Mucosa of descending colon (tissue), 3 donors: ENCODE data around the gene SLC6A7. TPM values are rescaled to one million over a fixed set of nuclear protein-coding genes. Genes with fewer than 3 reads are reported as not detected.
A peak's percentile ranks its signal among the peaks of the same experiment; 100 is the strongest.

Experiments
- ATAC-seq: fragments of 200-7000 bp; cut with Tn5 transposase; one replicate; pipeline ENCODE4 v1.9.1; 2020; ENCODE audit warnings: mild to moderate bottlenecking, moderate library complexity
- DNase-seq, 3 donors: peaks; one replicate each; pipeline ENCODE4 v3.0.0-alpha.2; 2020
- H3K36me3 ChIP-seq: fragments of 200-600 bp; one replicate; pipeline ENCODE4 v1.8.0; 2021; ENCODE audit warnings: low read depth, mild to moderate bottlenecking
- H3K4me1 ChIP-seq: fragments of 200-600 bp; one replicate; pipeline ENCODE4 v1.8.0; 2021; ENCODE audit warnings: low read depth, mild to moderate bottlenecking
- H3K4me3 ChIP-seq: fragments of 200-600 bp; one replicate; pipeline ENCODE4 v1.8.0; 2021; ENCODE audit warnings: mild to moderate bottlenecking
- H3K9me3 ChIP-seq: fragments of 200-600 bp; one replicate; pipeline ENCODE4 v1.8.0; 2021; ENCODE audit warnings: mild to moderate bottlenecking
- intact Hi-C, 2 donors: fragments of 100-400 bp; cut with DNase I in 1 of 2; cut with micrococcal nuclease in 1 of 2; formaldehyde crosslinking; loops; one replicate each; pipeline versions ENCODE4 v1.11.0 to v1.11.1; 2022; cut with DNase I, micrococcal nuclease
- total RNA-seq, 3 donors: library from RNA; stranded (reverse); fragmentation: NEBNext Ultra II Directional in 2 of 3; extraction: Animal tissue kit (Norgen Biotek cat#: 25700) in 2 of 3; gene quantifications; one replicate each; pipeline versions ENCODE4 v1.2.1 to v1.2.4, GENCODE V29; 2021 to 2023
- TF ChIP-seq, protein P1 (sequence below): fragments of 200-600 bp; IDR thresholded peaks from one replicate; pipeline ENCODE4 v1.8.0; 2022; ENCODE audit warnings: antibody characterized with exemption, mild to moderate bottlenecking
- donor health status: DM: no; HTN: no; CAD: no; lungs with moderate emphysema.
- donor health status: DM: no; HTN: no; CAD: no.
- donor health status: DM: no; HTN: yes; CAD: no.

SLC6A7 gene
- total RNA-seq, 3 donors from 2014 or later = 15.2 to 26.4 (median 18.9) TPM

DNA sequence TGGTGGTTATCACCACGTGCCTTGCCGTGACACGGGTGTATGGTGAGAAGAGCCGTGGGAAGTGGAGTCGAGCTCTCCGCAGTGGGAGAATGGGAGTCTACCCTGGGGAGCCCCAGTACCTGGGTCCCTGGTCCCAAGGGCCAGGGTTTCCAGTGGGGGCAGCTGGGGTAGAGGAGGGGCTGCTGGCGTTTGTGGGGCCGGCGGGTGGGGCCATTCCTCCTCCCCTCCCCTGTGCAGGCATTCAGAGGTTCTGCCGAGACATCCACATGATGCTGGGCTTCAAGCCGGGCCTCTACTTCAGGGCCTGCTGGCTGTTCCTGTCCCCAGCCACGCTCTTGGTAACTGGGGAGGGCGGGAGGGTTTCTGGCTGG, 14.7 kb downstream of the SLC6A7 start:
- Histone ChIP-seq H3K9me3 (no peaks in the 10 kb centered on the region), H3K36me3 (no peaks in the 10 kb centered on the region), H3K4me3 (no peak overlapping the region), H3K4me1 (peaks cover 12% of the 10 kb centered on the region)
- intact Hi-C loops = no loop called here
- DNase-seq (no peak), ATAC-seq (no peak)
- TF ChIP-seq, protein P1, sequence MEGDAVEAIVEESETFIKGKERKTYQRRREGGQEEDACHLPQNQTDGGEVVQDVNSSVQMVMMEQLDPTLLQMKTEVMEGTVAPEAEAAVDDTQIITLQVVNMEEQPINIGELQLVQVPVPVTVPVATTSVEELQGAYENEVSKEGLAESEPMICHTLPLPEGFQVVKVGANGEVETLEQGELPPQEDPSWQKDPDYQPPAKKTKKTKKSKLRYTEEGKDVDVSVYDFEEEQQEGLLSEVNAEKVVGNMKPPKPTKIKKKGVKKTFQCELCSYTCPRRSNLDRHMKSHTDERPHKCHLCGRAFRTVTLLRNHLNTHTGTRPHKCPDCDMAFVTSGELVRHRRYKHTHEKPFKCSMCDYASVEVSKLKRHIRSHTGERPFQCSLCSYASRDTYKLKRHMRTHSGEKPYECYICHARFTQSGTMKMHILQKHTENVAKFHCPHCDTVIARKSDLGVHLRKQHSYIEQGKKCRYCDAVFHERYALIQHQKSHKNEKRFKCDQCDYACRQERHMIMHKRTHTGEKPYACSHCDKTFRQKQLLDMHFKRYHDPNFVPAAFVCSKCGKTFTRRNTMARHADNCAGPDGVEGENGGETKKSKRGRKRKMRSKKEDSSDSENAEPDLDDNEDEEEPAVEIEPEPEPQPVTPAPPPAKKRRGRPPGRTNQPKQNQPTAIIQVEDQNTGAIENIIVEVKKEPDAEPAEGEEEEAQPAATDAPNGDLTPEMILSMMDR = no peak

DNA sequence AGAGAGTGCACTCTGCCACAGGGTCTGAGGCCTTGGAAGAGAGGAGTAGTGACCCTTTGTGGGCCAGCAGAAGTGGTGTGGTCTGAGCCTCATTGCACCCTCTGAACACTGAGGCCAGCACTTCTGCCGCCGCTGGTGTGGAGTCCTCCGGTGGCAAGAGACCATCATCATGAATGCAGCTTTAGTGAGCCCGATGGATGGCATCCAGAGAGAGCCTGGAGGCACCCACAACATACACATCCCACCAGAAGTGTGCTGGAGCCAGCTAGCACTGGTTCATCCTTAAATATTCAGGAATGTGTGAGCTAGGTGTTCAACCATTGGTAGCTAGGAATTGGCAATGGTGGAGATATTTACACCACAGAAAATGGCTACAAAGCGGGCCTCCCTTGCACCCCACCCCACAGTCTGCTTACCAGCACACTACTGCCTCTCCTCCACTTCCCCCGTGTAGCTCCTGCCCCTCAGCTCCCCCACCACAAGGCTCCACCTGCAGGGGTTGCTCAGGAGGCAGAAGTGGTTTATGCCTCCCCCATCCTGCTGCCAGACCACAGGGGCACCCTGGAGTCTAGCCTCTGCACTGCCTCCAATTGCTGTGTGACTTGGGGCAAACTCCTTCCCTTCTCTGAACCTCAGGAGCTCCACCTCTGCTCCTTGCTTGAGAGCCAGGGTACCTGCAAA, 16.4 kb downstream of the SLC6A7 start:
- TF ChIP-seq, protein P1 = no peak
- no peak for DNase-seq
- no peaks in the 10 kb centered on the region for H3K9me3 ChIP-seq
- peaks cover 28% of the 10 kb centered on the region for H3K4me1 ChIP-seq
- no peaks in the 10 kb centered on the region for H3K36me3 ChIP-seq
- ATAC-seq = no peak
- H3K4me3 ChIP-seq = no peak overlapping the region
- intact Hi-C loops = no loop called here

DNA sequence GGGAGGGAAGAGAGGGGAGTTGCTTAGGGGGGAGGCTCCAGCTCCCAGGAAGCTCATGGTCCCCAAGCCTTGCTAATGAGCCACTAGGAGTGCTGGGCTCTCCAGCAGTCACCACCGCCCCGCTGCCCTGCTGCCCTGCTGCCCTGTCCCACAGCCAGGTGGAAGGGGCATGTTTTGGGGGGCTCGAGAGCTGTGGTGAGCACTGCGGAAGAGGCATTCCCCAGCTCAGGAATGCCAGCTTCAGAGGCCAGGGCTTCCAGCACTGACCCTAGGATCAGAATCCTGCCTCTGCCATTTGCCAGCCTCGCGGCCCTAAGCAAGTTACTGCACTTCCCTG, 16.9 kb downstream of the SLC6A7 start:
- Histone ChIP-seq H3K4me1 (peaks cover 33% of the 10 kb centered on the region), H3K9me3 (no peaks in the 10 kb centered on the region), H3K4me3 (no peak overlapping the region), H3K36me3 (no peaks in the 10 kb centered on the region)
- ATAC-seq (no peak), DNase-seq (no peak)
- TF ChIP-seq, protein P1 = no peak
- intact Hi-C loops = no loop called here

DNA sequence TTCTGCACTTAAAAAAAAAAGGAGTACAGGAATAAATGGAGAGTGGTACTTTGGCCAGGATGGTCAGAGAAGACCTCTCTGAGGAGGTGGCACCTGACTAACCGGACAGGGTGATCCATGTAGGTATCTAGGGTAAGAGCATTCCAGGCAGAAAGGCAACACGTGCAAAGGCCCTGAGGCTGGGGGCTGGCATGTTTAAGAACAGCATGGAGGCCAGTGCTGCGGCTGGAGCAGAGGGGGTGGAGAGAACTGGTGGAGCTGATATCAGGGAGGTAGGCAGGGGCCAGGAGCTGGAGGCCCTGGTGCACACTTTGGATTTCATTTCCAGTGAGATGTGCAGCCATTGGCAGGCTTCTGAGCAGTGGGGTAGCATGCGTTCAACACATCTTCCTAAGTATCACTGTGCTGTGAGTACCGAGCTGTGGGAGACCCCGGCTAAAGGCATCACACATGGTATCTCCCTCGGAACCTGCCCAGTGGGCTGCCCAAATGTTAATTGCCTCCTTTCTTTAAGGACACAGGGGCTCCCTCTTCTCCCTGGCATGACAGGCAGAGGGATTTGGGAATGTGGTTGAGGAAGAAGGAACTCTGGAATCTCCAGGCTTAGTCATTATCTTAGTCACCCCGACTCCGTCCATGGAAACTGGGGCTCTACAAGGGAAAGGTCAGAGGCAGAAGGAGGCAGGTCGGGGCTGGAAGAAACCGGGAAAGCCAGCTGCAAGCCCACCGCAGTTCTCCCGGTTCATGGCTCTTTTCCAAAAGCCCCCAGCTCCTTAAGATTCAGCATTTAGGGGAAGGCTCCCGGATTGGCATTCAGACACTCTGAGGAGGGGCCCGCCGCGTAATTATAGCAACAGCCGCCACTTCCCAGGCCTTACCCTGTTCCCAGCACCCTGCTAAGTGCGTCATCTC, 18.6 kb downstream of the SLC6A7 start:
- no peaks in the 10 kb centered on the region for H3K9me3 ChIP-seq
- H3K4me1 ChIP-seq = peaks cover 35% of the 10 kb centered on the region
- DNase-seq = peak in 1 of 3 donors; percentile 18
- peak; percentile 20 for ATAC-seq
- intact Hi-C loops = no loop called here
- H3K36me3 ChIP-seq = no peaks in the 10 kb centered on the region
- TF ChIP-seq, protein P1 = no peak
- H3K4me3 ChIP-seq = no peak overlapping the region

DNA sequence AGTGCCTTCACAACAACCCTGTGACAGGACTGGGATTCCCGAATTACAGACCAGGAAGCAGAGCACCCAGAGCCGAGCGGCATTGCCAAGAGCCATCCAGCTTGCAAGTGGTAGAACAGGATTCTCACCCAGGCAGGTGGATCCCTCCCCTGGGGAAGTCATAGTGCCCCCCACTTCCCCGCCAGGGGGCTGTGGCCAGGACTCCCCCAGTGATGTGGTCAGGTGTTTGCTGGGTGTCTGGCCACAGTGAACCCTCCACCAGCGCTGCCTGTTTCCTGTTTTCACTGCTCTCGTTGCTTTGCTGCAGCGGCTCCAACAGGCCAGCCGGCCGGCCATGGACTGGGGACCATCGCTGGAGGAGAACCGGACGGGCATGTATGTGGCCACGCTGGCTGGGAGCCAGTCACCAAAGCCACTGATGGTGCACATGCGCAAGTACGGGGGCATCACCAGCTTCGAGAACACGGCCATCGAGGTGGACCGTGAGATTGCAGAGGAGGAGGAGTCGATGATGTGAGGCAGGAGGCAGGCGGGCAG, 19.3 kb downstream of the SLC6A7 start:
- intact Hi-C loops = no loop called here
- no peaks in the 10 kb centered on the region for H3K36me3 ChIP-seq
- H3K4me1 ChIP-seq = peaks cover 35% of the 10 kb centered on the region
- TF ChIP-seq, protein P1 = no peak
- no peak overlapping the region for H3K4me3 ChIP-seq
- DNase-seq (peak; percentile 77 to 83 (median 79)), ATAC-seq (peak; percentile 80)
- no peaks in the 10 kb centered on the region for H3K9me3 ChIP-seq
